OCI-M2 (cell line): ENCODE data around the gene OGT.
"Not testable (repeated sequence)": the region's sequence is repeated elsewhere in the genome, so short reads cannot be mapped to it uniquely, and the experiment has no call there.

Experiments used
- DNase-seq: peaks from one replicate; lab custom pipeline; 2025; ENCODE audit not compliant: unreplicated experiment; lab: John Stamatoyannopoulos, UW

Gene OGT

GRCh38 chrX:71537743-71538142 lies 4.8 kb downstream of the OGT start:
- DNase-seq = no peak

- DNase-seq = no peak
Measured at GRCh38 chrX:71540801-71541200, 7.9 kb downstream of the OGT start.

GRCh38 chrX:71541210-71542022 lies 8.5 kb downstream of the OGT start:
- no peak for DNase-seq

- DNase-seq = no peak
Measured at GRCh38 chrX:71542411-71542810, 9.5 kb downstream of the OGT start.

- no peak for DNase-seq
Measured at GRCh38 chrX:71542825-71543224, 9.9 kb downstream of the OGT start.

GRCh38 chrX:71543316-71543715 lies 10.4 kb downstream of the OGT start:
- no peak for DNase-seq

GRCh38 chrX:71545364-71545763 lies 12.5 kb downstream of the OGT start:
- DNase-seq = no peak

GRCh38 chrX:71546879-71547278 lies 14.0 kb downstream of the OGT start:
- DNase-seq = no peak

- DNase-seq = no peak
Measured at GRCh38 chrX:71547339-71547738, 14.4 kb downstream of the OGT start.

GRCh38 chrX:71549986-71550385 lies 17.1 kb downstream of the OGT start:
- no peak for DNase-seq

- no peak for DNase-seq
Measured at GRCh38 chrX:71550578-71550977, 17.7 kb downstream of the OGT start.

- DNase-seq = no peak
Measured at GRCh38 chrX:71556036-71556435, 23.1 kb downstream of the OGT start.

GRCh38 chrX:71558920-71559319 lies 26.0 kb downstream of the OGT start:
- no peak for DNase-seq

- not testable (repeated sequence) for DNase-seq
Measured at GRCh38 chrX:71559773-71560172, 26.9 kb downstream of the OGT start.

GRCh38 chrX:71563921-71564320 lies 31.0 kb downstream of the OGT start:
- DNase-seq = no peak

GRCh38 chrX:71565474-71566041 lies 32.7 kb downstream of the OGT start:
- no peak for DNase-seq

- DNase-seq = not testable (repeated sequence)
Measured at GRCh38 chrX:71571390-71571789, 38.5 kb downstream of the OGT start.

- DNase-seq = no peak
Measured at GRCh38 chrX:71573590-71573989, 40.7 kb downstream of the OGT start.

GRCh38 chrX:71577682-71578081 lies 44.8 kb downstream of the OGT start:
- DNase-seq = no peak

- DNase-seq = no peak
Measured at GRCh38 chrX:71578253-71579135, 45.6 kb downstream of the OGT start, which contains the start of gene GCNA. TSS of gene GCNA (plus strand) at chrX:71578437. CDS start at chrX:71580822, 2,385 bp downstream.

GRCh38 chrX:71579136-71579989 lies 46.5 kb downstream of the OGT start:
- no peak for DNase-seq
